HepG2 (cell line): ENCODE results near the gene IKZF2.

ENCODE experiments used
- ZBTB26 ChIP-seq: IDR thresholded peaks from 2 replicates; pipeline ENCODE4 v1.6.1; 2016; ENCODE audit warnings: missing compliant biosample characterization, missing genetic modification reagents, borderline replicate concordance
- ZNF430 ChIP-seq: sonication (generic); formaldehyde crosslinking; IDR thresholded peaks from 2 replicates; pipeline ENCODE4 v1.9.0; 2021; ENCODE audit warnings: mild to moderate bottlenecking, missing genetic modification reagents

- no peak for TF ChIP-seq ZNF430
- TF ChIP-seq ZBTB26 (CRISPR knock-in tag): no peak
These were observed 194.5 kb downstream of the IKZF2 start for GRCh38 chr2:212956665-212957607.
